CD4-positive, alpha-beta T cell treated with Interleukin-10 for 1 hour (primary cell): ENCODE data around the gene FHAD1.

Source experiments
- DNase-seq: peaks from one replicate; pipeline ENCODE4 v3.0.0-alpha.2; 2020

Gene FHAD1

DNA sequence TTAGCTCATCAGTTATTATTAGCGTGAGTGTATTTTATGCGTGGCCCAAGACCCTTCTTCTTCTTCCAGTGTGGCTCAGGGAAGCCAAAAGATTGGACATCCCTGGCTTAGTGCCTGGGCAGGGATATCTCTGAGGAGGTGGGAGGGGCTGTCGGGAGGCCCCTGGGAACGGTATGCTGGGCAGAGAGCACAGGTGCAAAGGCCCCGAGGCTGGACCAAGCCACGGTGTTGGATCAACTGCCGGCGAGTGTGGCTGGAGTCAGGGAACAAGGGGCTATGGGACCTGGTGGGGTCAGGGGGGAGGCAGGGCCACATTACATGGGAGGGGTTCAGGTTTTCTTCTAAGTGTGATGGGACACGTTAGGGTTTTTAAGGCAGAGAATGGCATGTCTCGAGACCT, 62.7 kb downstream of the FHAD1 start:
- no peak for DNase-seq

DNA sequence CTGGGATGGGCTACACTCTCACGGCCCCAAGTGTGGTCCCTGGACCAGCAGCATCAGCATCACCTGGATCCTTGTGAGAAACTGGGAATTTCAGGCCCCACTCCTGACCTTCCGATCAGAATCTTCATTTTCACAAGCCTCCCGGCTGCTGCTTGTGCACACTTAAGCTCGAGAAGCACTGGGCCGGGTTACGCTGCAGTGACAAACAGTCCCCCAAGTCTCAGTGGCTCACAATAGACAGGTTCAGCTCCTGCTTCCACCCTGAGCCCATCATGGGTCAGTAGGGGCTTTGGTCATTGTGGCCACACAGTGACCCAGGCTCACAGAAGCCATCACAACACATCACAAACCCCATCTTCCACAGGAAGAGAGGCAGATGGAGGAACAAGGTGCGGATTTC, 63.5 kb downstream of the FHAD1 start:
- no peak for DNase-seq

DNA sequence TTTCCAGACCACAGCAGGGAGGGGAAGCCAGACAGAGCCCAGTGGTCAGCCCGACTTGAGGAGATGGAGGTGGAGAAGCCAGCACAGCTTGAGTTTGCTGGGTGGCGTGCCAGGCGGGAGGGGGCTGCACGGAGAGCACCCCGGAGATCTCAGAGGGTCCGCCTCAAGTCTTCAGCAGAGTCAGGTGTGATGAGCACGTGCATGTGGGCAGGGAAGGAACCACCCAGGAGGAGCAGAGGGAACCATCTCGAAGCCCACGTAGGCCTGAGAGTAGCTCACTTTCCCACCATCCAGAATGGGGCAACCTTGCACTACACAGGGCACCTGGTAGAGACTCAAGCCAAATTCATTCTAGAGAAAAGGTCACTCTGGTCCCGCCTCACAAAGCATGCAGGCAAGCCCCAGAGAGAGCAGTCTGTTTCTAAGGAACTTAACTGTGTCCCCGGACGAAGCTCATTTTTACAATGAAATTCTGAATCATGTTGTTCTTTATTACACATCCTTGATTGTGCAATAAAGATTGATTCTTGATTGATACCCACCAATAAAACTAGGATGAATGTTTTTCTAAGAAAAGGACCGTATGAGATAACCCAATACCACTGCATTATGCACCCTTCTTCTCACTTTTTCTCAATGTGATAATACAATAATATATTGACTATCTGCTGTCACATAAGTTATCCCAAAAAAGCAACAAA, 64.2 kb downstream of the FHAD1 start:
- no peak for DNase-seq

DNA sequence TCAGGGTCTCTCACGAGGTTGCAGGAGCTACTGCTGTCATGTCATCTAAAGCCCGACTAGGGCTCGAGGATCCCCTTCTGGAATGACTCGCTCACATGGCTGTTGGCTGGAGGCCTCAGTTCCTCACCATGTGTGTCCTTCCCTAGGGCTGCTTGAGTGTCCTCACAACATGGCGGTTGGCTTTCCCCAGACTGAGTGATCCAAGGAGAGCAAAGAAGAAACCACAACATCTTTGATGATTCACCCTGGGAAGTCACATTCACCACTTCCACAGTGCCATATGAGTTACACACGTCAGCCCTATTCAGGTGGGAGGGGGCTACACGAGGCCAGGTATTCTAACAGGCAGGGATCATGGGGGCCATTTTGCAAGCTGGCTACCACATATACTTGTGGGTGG, 64.9 kb downstream of the FHAD1 start:
- DNase-seq, result no peak

DNA sequence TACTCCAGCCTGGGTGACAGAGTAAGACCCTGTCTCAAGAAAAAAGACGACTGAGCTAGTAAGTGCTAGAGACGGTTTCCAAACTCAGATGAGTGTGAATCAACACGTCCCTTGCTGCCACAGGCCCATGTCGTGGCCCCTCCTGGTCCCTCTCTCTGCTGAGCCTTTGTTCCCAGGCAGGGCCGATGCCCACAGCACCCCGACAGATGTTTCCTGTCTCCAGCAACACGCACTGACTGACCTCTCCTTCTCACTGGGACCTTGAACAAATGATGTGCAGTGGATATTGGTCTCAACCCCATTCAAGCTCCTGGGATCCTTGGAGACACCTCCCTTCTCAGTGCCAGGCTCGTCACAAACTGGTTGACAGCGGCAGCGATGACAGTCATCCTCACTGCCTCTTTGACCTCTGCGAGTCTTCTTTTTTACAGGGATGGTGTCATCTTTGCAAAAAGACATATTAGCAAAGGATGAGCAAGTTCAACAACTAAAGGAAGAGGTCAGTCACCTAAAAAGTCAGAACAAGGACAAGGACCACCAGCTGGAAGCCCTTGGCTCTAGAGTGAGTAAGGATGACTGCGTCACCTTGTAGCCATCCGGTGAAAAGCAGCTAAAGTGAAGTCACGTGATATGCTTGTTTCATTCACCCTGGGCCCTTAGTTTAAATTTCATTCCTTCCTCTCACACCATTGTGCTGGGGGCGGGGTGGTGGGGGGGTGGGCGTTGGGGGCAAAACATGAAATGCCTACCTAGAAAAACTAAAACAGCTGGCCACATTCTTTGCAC, 65.8 kb downstream of the FHAD1 start:
- DNase-seq, result no peak

DNA sequence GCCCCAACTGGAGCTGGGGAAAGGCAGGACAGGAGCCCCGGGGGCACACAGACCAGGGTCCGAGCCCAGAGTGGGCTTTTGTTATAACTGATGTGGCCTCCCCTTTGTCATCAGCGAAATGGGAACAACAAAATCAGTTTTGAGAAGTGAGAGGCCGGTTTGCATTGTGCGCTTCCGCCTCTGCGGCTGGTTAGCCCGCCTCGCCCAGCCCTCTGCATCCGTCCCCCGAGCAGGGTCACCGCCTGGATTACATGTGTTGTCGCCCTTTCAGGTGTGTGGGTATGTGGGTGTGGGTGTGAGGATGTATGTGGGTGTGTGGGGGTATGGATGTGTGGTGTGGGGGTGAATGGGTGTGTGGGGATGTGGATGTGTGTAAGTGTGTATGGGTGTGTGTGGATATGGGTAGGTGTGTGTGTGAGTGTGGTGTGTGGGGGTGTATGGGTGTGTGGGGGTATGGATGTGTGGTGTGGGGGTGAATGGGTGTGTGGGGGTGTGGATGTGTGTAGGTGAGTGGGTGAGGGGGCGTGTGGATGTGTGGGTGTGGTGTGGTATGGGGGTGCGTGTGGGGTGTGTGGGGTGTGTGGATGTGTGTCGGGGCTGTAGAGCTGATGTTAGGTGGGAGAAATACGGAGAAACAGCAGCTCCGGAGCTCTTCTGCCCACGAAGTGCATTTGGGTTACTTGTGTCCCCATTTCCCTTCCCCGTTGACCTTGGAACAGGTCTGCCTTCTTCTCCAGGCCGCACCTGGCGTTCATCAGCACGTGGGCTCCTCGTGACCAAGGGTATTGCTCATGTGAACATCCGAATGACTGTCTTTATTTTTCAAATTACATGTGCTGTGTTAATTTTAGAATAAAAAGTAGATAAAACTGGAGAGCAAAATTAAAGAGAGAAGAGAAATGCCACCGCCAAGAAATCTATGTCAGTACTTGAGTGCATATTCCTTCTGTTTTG, 67.6 kb downstream of the FHAD1 start:
- no peak for DNase-seq

DNA sequence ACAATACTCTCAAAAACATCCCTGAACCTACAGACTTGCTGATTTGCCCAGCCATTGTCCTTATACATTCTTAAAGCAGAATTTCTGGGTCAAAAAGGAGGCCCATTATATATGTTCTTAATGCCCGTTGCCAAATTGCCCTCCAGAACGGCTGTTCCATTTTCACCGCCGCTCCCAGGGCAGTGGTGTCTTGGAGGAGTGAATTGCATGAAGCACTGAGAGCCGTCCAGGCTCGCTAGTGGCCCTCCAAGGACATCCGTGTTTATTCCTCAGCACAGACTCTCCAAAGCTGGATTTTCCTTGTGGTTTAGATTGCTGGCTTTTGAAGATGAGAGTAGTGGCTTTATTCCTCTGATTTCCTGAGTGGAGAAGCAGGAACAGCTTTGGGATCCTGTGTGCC, 68.8 kb downstream of the FHAD1 start:
- no peak for DNase-seq

DNA sequence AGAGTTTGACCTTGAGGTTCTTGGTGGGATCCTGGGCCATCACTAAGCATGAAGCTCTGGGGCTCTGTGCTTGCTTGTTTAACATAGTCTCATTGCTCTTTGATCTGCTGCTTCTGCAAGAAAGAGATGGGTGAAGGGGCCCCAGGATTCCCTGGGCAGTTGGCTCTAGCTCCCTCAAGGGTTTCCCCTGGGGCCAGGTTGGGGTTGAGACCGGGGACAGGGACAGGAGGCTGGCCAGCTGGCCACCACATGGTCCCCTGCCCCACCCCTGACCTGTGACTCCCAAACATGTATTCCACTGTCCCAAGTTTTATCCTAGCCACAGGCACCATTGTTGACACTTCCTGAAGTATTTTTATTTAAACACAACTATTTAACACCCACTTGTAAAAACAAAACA, 69.5 kb downstream of the FHAD1 start:
- no peak for DNase-seq

DNA sequence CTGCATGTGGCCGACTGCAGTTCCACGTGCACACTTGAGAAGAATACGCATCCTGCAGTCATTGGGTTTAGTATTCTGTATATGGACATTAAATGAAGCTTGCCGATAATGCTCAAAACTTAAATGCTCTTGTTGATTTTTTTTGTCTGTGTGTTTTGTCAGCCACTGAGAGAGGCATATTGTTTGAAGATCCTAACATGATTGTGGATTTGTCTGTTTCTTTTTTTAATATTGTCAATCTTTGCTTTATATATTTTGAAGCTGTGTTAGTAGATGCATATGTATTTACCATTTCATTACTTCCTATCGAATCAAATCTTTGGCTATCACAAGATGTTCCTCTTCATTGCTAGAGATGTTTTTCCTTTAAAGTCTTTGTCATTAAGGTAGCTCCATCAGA, 73.2 kb downstream of the FHAD1 start:
- no peak for DNase-seq

DNA sequence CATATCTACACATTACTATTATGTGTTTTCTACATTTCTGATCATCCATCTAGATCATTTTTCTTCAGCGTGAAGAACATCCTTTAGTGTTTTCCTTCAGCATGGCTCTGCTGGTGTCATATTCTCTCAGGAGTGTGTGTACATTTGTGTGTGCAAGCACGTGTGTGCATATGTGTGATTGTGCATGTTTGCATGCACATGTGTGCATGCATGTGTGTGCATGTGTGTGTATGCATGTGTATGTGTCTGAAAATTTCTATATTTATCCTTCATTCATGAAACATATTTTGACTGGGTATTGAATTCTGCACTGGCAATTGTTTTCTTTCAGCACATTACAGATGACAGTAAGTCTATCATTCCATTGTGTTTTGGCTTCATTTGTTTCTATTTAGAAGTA, 74.6 kb downstream of the FHAD1 start:
- DNase-seq, result no peak

DNA sequence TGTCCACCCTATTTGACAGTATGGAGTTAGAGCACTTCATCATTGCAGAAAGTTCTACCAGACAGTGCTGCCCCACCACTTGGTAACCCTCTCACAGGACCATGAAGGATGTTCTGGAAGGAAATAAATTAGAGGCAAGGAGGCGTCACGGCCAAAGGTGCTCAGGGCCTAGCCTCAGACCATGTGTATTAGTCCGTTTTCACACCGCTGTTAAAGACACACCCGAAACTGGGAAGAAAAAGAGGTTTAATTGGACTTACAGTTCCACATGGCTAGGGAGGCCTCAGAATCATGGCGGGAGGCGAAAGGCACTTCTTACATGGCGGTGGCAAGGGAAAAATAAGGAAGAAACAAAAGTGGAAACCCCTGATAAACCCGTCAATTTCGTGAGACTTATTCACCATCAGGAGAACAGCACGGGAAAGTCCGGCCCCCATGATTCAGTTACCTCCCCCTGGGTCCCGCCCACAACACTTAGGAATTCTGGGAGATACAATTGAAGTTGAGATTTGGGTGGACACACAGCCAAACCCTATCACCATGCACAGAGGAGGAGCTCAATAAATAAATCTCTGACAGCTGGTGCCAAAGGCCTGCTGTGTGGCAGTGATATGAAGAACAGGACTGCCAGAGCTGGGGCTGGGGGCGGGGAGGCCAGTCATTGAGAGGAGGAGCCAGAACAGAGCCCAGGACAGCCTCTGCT, 75.8 kb downstream of the FHAD1 start:
- no peak for DNase-seq

DNA sequence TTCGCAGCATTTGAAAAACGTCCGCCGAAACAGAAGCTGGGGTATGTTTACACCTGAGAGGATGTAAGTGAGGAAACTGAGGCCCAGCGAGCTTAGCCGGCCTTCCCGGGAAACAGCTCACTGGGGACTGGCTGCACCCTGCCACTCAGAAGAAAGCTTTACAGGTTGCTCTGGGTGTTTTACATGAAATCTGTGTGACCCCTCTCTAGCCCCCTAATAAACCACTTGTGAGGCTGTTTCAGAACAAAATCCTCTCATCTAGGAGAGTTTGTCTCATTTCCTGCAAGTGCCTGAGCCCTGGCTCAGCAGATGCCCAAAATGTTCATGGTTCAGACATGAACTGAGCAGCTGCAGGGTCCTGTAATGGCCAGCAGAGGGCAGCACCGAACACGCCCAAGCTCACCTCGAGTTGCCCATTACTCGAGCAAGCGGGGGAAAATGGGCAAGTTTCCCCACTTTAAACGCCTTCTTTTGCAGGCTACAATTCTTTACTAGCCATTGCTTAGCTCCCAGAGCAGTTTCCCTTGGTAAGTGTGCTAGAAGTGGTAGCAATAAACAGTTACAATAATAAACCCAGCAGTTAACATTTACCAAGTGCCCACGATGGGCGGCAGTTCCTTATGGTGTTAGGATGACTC, 76.4 kb downstream of the FHAD1 start:
- DNase-seq, result peak; percentile 76

DNA sequence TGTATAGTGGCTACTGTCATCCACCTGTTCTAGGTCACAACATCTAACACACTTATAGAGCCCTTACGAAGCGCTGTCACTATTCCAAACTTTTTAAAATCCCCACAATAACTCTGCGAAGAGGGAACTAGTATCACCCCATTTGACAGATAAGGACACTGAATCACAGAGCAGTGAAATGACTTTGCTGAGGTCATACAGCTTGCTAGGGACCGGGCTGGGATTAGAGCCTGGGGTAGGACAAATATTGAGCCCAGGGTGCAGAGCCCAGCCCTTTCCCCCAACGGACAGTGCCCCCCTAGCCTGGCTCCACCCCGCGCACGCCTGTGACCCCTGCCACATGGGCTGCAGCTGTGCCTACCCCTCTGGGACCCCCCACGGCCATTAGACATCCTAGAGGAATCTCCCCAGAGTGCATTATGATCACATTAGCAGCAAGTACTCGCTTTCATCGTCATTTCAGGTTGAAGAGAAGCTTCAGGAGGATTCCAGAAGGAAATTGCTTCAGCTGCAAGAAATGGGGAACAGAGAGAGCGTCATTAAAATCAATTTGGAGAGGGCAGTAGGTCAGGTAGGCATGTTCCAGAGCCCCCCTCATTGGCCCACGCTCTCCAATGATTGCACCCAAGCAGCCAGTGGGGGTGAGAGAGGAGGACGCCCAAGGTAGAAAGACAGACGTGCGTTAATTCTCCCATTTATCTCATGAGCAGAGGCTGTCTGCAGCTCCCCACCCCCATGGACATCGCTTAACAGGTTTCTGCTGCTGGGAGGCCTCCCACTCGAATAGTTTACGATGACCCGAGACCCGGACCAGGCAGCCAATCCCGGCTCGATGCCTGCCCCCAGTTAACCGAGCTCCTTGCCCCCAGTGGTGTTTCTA, 77.2 kb downstream of the FHAD1 start:
- DNase-seq, result no peak

DNA sequence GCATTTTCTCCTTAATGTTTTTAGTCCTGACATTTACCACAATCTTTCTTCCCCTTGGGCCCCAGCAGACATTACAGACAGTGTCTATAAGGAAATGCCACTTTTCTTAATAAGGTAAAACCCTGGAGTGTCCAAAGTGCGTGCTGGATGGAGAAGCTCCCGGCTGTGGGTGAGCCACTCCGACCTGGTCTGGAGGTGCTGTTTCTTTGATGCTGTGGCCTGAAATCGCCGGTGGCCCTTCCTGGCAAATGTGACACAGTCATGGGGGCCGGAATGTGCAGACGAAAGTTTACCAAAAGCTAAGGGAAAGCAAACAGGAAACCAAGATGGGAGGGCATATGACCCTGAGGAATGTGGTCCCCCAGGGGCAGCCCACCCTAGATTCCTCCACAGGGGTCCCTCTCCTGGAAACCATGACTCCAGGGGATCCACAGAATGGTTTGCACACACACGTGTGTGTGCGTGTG, 77.9 kb downstream of the FHAD1 start:
- DNase-seq, result no peak

DNA sequence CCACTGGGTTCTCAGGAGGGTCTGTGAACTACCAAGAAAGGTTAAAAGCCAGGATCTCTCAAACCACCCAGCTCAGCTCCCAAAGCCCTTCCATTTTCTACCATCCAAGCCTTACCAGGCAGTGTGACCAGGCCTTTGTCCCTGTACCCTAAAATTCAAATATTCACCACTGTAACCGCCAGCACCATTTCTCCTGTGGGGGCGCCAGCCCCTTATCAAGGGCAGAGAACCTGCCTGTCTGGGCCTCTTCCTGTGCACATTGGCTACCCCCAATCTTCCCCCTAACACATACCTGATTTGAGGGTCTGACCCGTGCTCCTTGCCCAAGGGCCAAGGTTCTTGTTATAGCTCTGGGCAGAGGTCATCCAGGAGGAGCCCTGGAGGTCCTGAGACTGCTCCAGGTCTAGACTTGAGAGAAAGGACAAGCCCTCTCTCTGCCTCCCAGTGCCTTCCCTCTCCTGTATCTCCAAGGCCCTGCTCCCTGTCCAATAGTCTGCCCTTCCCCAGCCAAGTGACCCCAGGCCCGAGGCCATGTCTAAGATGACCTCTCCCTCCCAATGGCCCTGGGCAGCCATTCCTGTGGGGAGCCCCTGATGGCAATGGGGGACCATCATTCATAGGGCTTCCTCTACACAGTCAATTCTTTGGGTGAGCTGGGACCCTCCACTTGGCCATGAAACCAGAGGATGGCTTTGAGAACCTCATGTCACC, 78.5 kb downstream of the FHAD1 start:
- DNase-seq, result no peak

DNA sequence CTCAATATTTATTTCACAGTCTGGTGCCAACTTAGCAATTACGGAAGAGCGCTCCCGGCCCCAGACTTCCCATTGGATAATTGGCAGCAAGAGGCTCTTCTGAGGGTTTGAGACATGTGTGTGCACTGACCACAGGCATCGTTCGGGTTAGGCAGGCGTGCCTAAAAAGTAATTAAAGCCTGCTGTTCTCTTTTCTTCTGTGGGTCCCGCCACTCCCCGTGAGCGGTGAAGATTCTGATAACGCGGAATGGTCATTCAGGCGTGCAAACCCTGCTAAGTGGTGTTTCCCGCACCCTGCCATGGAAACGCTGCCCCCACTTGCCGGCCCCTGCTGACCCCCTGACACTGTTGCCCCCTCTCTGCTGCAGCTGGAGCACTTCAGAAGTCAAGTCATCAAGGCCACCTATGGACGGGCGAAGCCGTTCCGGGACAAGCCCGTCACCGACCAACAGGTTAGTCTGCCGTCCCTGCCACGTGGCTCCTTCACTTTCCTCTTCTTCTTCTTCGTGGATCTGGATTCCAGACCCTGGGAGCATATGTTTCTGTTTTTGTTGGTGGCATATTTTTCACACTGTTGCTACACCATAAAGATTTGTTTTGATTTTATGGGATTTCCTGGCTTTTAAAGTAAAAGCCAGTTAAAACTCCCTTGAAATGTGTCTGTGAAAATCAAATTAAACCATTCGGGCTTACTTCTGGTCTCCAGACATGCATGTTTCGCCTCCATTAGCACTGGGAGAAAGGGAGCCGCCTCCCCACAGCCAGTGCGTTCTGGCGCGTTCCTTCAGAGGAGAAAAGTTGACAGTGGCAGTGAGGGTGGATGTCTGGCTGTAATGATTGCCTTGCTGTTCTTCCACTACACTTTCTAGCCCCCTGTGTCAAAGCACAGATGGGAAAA, 79.9 kb downstream of the FHAD1 start:
- DNase-seq, result no peak

DNA sequence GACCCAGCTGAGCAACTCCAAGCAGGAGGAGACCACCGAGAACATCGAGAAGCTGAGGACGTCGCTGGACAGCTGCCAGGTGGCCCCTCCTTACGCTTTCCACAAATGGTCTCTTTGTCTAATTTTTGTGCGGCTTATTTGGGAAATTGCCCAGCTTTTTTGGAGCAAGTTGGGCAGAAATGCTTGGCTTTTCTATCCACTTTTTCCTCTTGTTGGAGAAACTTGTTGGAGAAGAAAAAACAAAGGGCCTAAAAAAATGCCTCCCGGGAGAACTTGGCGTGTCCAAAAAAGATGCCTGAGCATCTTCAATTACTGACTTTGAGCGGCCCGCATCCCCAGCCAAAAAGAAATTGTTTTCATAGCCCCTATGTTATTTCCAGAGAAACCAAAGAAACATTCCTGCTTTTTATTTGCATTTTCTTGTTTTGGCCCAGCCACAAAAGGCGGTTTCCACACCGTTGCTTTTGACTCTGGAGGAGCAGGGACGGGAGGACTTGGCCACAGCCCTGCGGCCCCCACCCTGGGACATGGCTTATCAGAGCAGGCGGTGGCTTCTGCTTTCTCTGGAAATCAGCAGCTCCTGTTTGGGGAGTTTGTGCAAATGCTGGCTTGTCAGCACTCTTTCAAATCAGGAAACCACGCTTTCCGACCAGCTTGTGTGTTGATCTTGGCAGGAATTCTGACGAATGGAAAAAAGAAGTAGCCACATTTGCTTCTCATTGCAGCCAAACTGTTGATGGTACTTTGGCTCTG, 81.5 kb downstream of the FHAD1 start:
- DNase-seq, result no peak

DNA sequence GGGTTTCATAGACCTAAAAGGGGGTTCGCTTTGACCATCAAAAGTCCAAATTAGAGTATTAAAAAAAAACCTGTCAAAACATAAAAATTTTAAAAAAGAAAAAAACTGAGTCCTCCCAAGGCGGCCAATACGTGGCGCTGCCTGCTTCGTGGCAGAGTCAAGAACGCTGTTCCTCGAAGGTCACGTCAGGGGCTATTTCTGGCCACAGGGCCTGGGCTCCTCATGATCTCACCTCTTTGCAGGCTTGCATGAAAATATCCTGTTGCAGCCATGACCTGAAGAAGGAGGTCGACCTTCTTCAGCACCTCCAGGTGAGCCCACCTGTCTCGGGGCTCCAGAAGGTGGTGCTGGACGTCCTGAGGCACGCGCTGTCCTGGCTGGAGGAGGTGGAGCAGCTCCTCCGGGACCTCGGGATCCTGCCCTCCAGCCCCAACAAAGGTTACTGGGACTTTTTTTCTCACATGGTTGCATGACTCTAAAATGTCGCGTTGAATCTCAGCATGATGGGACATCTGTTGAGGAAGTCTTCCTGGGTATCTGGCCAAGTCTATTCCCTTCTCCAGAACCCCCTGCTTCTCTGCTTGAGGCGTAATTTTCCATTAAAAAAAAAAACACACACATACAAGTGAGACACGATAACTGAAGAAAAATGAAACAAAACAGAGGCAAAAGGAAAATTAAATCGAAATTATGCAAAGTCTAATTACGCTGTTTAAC, 82.2 kb downstream of the FHAD1 start:
- DNase-seq, result no peak
